WTC11 (cell line): Measurements from ENCODE around the gene OR51T1.

ENCODE experiments used
- ATF2 ChIP-seq: sonication (generic); formaldehyde crosslinking; IDR thresholded peaks from 2 replicates; pipeline ENCODE4 v1.8.1; 2022; ENCODE audit warnings: low read depth, missing genetic modification reagents, borderline replicate concordance
- CREB1 ChIP-seq: sonication (generic); formaldehyde crosslinking; IDR thresholded peaks from 2 replicates; pipeline ENCODE4 v1.8.0; 2023; ENCODE audit warnings: mild to moderate bottlenecking, missing genetic modification reagents
- CTCF ChIP-seq: fragments of 200-600 bp; IDR thresholded peaks from 2 replicates; pipeline ENCODE4 v1.8.0; 2022; ENCODE audit warnings: antibody characterized with exemption
- E2F4 ChIP-seq: sonication (generic); formaldehyde crosslinking; IDR thresholded peaks from 2 replicates; pipeline ENCODE4 v1.8.1; 2022; ENCODE audit warnings: low read depth, mild to moderate bottlenecking, moderate library complexity, missing genetic modification reagents, borderline replicate concordance
- ELF4 ChIP-seq: sonication (generic); formaldehyde crosslinking; IDR thresholded peaks from 2 replicates; pipeline ENCODE4 v1.8.1; 2022; ENCODE audit warnings: low read depth, mild to moderate bottlenecking, moderate library complexity, missing genetic modification reagents
- HMGXB4 ChIP-seq: sonication (generic); formaldehyde crosslinking; IDR thresholded peaks from 2 replicates; pipeline ENCODE4 v1.8.1; 2023; ENCODE audit warnings: mild to moderate bottlenecking, moderate library complexity, missing genetic modification reagents
- IRF2 ChIP-seq: sonication (generic); formaldehyde crosslinking; IDR thresholded peaks from 2 replicates; pipeline ENCODE4 v1.8.0; 2022; ENCODE audit warnings: low read depth, missing genetic modification reagents, borderline replicate concordance
- JUN ChIP-seq: sonication (generic); formaldehyde crosslinking; IDR thresholded peaks from 2 replicates; pipeline ENCODE4 v1.8.0; 2023; ENCODE audit warnings: mild to moderate bottlenecking, missing genetic modification reagents
- NFYB ChIP-seq: sonication (generic); formaldehyde crosslinking; conservative IDR thresholded peaks from 2 replicates; pipeline ENCODE4 v1.8.0; 2022; ENCODE audit warnings: low read depth, missing genetic modification reagents
- SP1 ChIP-seq: sonication (generic); formaldehyde crosslinking; conservative IDR thresholded peaks from 2 replicates; pipeline ENCODE4 v1.8.1; 2022; ENCODE audit warnings: missing genetic modification reagents
- ZNF263 ChIP-seq: sonication (generic); formaldehyde crosslinking; IDR thresholded peaks from 2 replicates; pipeline ENCODE4 v1.8.1; 2022; ENCODE audit warnings: low read depth, mild to moderate bottlenecking, moderate library complexity, missing genetic modification reagents
- TF ChIP-seq, protein P1 (sequence below): sonication (generic); formaldehyde crosslinking; IDR thresholded peaks from 2 replicates; pipeline ENCODE4 v1.8.0; 2022; ENCODE audit warnings: mild to moderate bottlenecking, missing genetic modification reagents
- TF ChIP-seq, protein P2 (sequence below): sonication (generic); formaldehyde crosslinking; IDR thresholded peaks from 2 replicates; pipeline ENCODE4 v1.8.0; 2022; ENCODE audit warnings: mild to moderate bottlenecking, missing genetic modification reagents
- TF ChIP-seq, protein P3 (sequence below): sonication (generic); formaldehyde crosslinking; IDR thresholded peaks from 2 replicates; pipeline ENCODE4 v1.8.1; 2022; ENCODE audit warnings: mild to moderate bottlenecking, moderate library complexity, missing genetic modification reagents

- TF ChIP-seq, protein P1, sequence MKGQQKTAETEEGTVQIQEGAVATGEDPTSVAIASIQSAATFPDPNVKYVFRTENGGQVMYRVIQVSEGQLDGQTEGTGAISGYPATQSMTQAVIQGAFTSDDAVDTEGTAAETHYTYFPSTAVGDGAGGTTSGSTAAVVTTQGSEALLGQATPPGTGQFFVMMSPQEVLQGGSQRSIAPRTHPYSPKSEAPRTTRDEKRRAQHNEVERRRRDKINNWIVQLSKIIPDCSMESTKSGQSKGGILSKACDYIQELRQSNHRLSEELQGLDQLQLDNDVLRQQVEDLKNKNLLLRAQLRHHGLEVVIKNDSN (CRISPR knock-in tag) = no peak
- TF ChIP-seq, protein P2, sequence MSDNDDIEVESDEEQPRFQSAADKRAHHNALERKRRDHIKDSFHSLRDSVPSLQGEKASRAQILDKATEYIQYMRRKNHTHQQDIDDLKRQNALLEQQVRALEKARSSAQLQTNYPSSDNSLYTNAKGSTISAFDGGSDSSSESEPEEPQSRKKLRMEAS (CRISPR knock-in tag) = no peak
- TF ChIP-seq HMGXB4 (CRISPR knock-in tag) = no peak
- no peak for TF ChIP-seq ZNF263 (CRISPR knock-in tag)
- TF ChIP-seq SP1 (CRISPR knock-in tag) = no peak
- no peak for TF ChIP-seq CTCF
- TF ChIP-seq ATF2 (CRISPR knock-in tag) = no peak
- TF ChIP-seq NFYB (CRISPR knock-in tag) = no peak
- TF ChIP-seq, protein P3, sequence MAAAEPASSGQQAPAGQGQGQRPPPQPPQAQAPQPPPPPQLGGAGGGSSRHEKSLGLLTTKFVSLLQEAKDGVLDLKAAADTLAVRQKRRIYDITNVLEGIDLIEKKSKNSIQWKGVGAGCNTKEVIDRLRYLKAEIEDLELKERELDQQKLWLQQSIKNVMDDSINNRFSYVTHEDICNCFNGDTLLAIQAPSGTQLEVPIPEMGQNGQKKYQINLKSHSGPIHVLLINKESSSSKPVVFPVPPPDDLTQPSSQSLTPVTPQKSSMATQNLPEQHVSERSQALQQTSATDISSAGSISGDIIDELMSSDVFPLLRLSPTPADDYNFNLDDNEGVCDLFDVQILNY (CRISPR knock-in tag) = no peak
- TF ChIP-seq E2F4 (CRISPR knock-in tag) = no peak
- no peak for TF ChIP-seq IRF2 (CRISPR knock-in tag)
- no peak for TF ChIP-seq ELF4 (CRISPR knock-in tag)
- TF ChIP-seq JUN (CRISPR knock-in tag) = no peak
- TF ChIP-seq CREB1 (CRISPR knock-in tag) = no peak
Measured at GRCh38 chr11:4851033-4851432, 30.7 kb upstream of the OR51T1 start.
